Stimulated activated CD8-positive, alpha-beta memory T cell treated with anti-CD3 and anti-CD28 coated beads, Interleukin-15, amount 100 ng/mL, for 1 hour (primary cell): ENCODE results near the gene WFIKKN1.

ENCODE experiments used
- DNase-seq: peaks from one replicate; pipeline ENCODE4 v3.0.0-alpha.2; 2020; ENCODE audit warnings: low read depth

Gene WFIKKN1

DNA sequence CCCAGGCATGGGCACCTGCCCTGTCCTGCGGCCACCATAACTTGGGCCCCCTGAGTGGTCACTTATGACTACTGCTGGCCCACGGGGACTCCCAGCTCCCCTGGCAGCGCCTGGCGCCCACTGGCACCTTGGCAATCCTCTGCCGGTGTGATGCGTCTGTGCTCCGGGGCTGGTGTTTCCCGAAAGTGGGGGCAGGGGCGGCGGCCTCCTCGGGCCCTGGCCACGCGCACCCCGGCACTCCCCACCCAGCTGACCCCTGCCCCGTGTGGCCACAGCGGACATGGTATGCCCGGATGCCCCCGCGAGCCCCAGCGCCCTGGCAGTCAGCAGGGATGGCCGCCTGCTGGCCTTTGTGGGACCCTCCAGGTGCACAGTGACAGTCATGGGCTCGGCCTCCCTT is 26.7 kb downstream of the WFIKKN1 start:
- DNase-seq, result no peak

DNA sequence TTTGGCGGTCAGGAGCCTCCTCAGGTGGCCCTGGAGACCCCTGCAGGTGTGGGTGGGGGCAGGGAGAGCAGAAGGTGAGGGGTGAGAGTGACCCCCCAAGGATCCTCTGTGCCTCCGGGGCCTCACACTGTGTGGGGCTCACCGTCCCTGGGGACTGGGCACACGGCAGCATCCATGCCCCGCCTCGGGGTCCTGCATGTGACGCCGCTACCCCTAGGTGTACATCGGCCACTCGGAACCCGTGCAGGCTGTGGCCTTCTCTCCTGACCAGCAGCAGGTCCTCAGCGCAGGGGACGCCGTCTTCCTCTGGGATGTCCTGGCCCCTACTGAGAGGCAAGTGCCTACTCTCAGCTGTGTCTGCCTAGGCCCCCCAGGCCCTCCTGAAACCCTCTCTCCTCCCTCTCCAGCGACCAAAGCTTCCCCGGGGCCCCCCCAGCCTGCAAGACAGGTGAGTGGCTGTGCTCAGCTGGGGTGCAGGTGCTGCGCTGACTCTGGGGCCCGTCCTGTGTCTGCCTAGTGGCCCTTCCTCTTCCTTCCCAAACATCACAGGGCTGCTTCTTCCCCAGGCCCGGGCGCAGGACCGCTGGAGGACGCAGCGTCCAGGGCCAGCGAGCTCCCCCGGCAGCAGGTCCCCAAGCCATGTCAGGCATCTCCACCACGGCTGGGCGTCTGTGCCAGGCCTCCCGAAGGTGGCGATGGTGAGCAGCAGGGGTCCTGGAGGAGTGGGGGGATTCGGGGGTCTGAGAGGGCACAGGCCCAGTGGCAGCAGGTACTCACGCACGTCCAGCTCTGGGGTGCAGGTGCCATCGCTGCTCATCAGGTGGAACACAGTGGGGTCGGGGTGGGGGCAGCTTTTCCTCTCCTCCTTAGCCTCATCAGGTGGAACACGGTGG is 28.1 kb downstream of the WFIKKN1 start:
- DNase-seq, result no peak

DNA sequence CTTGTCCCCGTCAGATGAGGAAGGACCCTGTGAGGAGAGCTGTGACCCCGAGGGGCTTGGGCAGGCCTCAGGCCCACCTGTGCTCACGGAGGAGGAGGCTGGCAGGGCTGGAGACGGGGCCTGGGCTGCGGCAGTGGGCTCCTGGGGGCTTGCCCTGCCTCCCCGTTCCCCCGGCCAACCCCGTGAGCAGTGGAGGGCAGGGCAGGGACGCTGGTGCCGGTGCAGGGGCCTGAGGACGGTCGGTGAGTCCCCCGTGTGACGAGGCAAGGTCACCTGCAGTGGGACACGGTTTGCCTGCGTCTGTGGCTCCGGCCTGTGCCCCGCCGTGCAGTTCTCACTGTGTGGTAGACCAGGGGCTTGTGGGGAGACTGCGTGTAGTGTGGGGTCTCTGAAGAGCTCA is 28.8 kb downstream of the WFIKKN1 start:
- DNase-seq, result no peak

DNA sequence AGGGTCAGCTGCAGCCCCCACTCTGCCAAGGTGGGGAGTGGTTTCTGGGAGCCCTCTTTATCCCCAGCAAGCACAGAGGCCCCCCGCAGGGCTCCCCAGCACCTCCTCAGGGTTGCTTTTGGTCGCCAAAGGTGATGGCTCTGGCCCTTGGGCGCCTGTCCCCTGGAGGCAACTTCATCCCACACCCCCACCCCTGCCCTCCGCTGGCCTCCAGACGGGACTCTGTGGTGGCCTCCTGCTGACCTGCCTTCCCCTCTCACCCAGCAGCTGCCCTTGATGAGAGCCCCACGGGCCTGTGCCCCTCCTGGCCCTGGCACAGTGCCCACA is 29.3 kb downstream of the WFIKKN1 start:
- DNase-seq, result no peak

DNA sequence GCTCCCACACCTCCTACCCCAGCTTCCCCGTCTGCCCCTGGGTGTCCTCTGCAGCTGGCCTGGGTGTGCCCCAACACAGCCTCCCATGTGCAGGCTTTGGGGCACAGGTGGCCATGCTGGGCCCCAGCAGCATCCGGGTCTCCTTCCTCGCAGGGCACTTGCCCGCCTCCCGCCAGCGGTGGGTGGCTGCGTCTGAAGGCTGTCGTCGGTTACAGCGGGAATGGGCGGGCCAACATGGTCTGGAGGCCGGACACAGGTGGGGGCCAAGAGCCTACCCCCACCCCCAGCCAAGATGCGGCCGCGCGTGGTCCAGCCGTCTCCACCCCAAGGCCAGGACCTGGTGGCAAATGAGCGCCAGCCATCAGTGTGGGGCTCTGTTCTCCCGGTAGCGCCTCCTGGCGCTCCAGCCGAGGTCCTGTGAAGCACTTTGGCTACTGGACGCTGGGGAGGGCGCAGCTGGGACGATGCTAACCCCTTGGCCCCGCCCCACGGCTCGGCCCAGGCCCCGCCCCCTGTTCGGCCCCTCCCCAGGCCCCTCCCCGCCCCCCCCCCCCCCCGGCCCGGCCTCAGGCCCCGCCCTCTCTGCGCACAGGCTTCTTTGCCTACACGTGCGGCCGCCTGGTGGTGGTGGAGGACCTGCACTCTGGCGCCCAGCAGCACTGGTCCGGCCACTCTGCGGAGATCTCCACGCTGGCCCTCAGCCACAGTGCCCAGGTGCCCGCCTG is 29.8 kb downstream of the WFIKKN1 start:
- no peak for DNase-seq

DNA sequence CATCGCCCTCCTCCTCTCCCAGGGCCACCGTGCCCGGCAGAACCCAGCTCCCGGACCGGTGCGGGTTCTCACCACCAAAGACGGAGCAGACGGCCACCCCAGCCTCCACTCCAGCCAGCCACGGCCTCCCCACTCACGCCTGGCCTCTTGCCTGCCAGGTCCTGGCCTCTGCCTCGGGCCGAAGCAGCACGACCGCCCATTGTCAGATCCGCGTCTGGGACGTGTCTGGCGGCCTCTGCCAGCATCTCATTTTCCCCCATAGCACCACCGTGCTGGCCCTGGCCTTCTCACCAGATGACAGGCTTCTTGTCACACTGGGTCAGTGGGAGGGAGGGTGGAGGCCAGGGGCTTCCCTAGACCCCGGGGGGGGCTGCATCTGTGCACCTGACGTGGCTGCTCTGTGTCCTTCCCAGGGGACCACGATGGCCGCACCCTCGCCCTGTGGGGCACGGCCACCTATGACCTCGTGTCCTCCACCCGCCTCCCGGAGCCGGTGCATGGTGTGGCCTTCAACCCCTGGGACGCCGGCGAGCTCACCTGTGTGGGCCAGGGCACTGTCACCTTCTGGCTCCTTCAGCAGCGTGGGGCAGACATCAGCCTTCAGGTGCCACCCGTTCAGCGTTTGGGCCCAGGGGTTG is 30.5 kb downstream of the WFIKKN1 start:
- no peak for DNase-seq

DNA sequence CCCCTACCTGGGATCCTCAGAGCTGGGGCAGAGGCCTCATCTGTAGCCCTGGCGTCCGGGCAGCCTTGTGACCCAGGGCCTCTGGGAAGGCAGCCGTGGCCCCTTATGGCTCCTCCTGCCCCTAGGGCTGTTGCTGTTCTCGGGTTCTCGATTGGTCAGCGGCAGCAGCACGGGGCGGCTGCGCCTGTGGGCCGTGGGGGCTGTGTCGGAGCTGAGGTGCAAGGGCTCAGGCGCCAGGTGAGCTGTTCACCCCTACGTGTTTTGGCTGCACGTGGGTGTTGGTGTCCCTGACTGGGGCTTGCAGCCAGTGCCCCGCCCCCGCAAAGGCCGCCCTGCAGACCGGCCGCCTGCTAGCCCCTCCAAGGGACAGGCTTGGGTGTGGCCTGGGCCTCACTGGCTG is 31.3 kb downstream of the WFIKKN1 start:
- no peak for DNase-seq

DNA sequence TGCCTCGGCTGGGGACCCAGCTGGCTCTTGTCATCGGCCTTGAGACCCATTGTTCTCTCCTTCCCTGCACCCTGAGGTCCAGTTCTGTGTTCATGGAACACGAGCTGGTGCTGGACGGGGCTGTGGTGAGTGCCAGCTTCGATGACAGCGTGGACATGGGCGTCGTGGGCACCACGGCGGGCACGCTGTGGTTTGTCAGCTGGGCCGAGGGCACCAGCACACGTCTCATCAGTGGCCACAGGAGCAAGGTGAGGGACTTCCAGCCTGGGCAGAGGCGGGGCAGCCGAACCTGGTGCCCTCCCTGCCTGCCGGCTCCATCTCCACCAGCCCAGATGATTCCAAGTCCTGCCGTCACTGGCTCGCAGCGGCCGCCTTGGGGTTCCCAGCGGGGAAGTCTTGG is 31.8 kb downstream of the WFIKKN1 start:
- no peak for DNase-seq

DNA sequence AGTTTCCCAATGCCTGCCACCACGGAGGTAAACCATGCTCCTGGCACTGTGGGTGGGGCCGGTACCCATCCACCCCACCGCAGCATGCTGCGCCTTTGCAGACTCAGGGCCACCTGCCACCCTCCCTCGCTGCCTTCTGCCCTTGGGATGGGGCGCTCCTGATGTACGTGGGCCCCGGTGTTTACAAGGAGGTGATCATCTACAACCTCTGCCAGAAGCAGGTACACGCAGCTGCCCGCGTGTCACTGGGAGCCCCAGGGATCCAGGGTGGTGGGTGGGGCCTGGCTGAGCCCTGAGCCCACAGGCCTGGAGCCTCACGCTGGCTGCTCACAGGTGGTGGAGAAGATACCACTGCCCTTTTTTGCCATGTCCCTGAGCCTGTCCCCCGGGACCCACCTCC is 35.8 kb downstream of the WFIKKN1 start:
- no peak for DNase-seq

DNA sequence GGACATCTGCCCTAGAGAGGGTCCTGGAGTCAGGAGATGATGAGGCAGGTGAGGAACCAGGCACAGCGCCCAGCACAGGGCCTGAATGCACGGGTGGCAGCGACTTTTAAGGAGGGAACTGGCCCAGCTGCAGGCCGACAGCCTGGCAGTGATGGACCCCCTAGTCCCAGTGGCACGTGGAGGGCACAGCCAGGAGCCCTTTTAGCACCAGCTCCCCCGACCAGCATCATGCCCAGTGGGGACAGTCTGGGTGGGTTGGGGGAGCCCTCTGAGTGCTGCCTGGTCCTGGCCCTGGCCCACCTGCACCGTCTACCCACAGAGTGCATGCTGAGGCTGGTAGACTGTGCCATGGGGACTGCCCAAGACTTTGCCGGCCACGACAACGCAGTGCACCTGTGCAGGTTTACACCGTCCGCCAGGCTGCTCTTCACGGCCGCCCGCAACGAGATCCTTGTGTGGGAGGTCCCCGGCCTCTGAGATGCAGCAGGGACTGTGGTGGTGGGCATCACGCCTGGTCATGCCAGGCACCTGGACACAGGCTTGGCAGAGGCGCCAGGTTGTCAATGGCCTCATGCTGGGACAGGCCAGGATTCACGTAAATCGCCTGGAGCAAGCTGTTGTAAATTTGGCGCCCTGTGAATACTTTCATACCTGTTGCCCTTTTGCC is 36.5 kb downstream of the WFIKKN1 start:
- no peak for DNase-seq

DNA sequence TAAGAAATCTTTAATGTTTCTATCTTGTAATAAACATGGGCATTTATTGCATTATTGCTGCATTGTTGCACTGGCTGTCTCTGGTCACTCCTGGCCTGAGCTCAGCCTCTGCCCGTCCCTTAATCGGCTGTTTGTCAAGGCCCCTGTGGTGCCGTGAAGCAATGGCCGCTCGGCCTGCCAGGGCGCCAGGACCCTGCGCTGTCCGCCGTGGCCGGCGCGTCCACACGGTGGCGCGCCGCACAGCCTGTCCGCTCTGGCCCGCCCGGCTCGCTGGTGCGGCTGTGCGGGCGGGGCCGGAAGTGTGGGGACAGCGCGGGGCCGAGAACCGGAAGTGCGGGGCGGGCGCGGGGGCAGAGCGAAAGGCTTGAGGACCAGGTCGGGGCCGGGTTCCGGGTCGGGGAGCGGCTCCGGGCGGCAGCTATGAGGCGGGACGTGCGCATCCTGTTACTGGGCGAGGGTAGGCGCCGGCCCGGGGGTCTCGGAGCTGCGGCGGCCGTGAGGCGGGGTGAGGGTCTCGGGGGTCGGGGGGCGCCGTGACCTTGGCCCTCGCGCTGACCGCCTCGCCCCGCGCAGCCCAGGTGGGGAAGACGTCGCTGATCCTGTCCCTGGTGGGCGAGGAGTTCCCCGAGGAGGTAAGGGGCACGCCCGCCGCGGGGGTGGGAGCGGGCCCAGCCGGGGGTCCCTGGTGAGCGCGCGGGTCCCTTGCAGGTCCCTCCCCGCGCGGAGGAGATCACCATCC is 37.2 kb downstream of the WFIKKN1 start, which contains the start of gene RHOT2:
Gene RHOT2 (plus strand): TSS at position 353 of the 739 bp plus-strand sequence. CDS start 68 bp downstream, at position 421.
- peak; percentile 79 for DNase-seq

DNA sequence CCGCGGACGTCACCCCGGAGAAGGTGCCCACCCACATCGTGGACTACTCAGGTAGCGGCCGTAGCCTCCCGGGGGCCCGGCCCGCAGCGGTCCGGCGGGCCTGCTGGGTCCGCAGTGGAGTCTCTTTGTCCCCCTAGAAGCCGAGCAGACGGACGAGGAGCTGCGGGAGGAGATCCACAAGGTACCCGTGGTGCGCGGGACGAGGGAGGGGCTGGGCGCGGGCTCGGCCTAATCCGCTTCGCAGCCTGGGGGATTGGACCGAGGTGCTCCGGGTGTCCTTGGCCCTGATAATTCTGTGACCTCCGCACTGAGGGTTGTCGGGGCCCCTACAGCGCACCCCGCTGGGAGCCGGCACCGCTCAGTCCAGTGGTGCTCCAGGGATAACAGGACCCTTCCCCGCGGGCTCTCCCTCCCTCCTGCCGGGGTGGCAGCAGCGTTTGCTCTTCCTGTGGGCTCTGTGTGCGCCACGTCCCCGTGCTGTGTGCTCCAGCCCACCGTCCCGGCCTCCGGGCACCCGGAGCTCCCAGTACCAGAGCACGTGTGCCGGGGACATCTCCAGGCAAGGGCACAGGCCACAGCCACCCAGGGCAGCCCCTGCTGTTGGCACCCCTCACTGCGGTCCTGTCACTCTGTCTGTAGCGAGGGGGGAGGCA is 37.9 kb downstream of the WFIKKN1 start:
- no peak for DNase-seq

DNA sequence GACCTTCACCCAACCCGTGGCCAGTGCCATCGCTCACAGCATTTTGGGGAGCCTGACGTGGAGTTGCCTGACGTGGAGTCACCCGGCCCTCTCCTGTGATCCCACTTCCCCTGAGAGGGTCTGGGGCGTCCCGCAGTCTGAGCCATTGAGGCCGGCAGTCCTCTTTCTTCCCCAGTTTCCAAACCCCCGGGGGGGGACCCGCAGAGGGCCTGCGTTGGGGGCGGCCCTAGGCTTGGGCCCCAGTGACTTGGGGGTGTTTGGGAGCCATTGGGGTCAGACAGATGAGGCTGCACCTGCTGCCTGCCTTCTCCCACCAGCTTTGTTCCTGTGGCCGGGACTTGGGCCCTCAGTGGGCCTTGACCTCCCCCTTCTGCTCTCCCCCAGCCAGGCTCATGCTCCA is 38.9 kb downstream of the WFIKKN1 start:
- no peak for DNase-seq

DNA sequence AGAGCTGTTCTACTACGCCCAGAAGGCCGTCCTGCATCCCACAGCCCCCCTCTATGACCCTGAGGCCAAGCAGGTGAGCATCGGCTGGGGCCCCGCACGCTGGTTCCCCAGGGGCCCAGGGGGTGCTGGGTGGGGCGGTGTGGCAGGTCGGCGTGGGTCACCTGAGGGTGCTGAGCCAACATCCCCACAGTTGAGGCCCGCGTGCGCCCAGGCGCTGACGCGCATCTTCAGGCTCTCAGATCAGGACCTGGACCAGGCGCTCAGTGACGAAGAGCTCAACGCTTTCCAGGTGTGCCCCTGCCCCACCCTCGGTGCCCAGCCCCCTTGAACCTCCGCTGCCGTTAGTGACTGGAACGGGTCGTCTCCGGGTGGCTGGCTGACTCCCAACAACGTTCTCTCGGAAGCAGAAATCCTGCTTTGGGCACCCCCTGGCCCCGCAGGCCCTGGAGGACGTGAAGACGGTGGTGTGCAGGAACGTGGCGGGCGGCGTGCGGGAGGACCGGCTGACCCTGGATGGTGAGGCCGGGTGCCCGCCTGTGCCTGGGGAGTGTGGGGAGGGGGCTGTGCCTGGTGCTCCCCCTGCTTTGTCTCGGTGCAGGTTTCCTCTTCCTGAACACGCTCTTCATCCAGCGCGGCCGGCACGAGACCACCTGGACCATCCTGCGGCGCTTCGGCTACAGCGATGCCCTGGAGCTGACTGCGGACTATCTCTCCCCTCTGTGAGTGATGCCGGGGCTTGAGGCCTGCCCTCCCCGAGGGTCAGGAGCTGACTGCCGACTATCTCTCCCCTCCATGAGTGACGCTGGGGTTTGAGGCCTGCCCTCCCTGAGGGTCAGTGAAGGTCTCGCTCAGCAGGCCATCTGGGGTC is 39.9 kb downstream of the WFIKKN1 start:
- no peak for DNase-seq

DNA sequence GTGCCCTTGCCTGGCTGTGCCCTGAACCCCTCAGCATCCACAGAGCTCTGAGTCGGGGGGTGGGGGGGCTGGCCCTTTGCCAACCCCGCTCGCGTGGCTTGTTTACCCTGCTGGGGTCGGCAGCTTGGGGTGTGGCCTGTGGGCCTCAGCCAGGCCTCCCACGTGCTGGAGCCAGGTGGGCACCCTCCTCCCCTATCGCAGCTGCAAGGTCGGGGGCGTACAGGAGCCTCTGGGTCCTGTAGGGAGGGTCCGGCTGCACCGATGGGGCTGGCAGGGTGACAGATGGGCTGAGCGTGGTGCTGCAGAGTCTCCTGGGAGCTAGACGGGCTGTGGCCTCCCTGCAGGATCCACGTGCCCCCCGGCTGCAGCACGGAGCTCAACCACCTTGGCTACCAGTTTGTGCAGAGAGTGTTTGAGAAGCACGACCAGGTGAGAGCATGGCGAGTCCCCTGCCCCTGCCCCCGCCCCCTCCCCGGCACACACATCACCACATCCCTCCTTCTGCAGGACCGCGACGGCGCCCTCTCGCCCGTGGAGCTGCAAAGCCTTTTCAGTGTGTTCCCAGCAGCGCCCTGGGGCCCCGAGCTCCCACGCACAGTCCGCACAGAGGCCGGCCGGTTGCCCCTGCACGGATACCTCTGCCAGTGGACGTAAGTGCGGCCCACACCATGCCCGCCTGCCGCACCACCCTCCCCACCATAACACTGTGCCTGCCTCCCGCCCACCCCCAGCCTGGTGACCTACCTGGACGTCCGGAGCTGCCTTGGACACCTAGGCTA is 40.8 kb downstream of the WFIKKN1 start:
- DNase-seq, result no peak

DNA sequence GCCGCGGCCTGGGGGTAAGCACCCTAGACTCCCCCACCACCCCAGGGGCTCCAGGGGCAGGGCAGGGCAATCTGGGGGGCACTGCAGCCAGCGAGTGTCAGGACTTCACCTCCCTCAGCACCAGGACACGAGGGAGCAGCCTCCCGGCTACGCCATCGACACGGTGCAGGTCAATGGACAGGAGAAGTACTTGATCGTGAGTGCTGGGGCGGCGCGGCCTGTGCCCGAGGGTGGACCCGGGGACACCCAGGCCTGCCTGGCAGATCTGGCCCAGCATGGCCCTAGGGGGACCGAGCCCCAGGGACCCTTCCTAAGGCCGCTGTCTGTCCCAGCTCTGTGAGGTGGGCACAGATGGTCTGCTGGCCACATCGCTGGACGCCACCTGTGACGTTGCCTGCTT is 41.6 kb downstream of the WFIKKN1 start:
- DNase-seq, result no peak

DNA sequence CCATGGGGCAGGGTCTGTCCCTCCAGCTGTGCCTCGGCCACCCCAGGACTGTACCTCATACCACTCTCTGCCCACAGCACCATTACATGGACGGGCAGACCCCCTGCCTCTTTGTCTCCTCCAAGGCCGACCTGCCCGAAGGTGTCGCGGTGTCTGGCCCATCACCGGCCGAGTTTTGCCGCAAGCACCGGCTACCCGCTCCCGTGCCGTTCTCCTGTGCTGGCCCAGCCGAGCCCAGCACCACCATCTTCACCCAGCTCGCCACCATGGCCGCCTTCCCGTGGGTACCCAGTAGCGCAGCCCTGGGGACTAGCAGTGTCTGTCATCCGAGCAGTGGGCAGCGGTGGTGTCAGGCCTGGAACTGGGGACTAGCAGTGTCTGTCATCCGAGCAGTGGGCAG is 42.1 kb downstream of the WFIKKN1 start:
- no peak for DNase-seq

DNA sequence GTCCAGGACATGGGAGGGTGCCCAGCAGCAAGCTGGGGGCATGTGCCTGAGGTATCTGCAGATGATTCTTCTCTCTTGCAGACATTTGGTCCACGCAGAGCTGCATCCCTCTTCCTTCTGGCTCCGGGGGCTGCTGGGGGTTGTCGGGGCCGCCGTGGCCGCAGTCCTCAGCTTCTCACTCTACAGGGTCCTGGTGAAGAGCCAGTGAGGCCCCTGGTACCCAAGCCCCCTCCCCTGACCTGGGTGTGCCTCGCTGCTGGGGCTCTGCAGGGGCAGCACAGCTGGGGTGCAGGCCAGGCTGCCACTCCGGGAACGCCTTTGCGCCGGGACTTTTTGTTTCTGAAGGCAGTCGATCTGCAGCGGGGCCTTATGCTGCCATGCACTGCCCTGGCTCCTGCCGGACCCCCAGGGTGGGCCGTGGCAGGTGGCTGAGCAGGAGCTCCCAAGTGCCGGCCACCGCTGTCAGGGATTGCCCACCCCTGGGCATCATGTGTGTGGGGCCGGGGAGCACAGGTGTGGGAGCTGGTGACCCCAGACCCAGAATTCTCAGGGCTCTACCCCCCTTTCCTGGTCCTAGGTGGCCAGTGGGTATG is 42.7 kb downstream of the WFIKKN1 start:
- DNase-seq, result no peak
